Adrenal gland (tissue), 12 donors: ENCODE data around the gene ALDH8A1. TPM values are rescaled to one million over a fixed set of nuclear protein-coding genes. Genes with fewer than 3 reads are reported as not detected.

Source experiments
- DNase-seq, 7 donors: peaks; one replicate each; pipeline ENCODE4 v3.0.0-alpha.2; 2019 to 2020
- H3K27ac ChIP-seq, 5 donors: fragments of 200-600 bp; sonication (generic) in 4 of 5; 1 replicate in 3 of 5; 2 replicates in 2 of 5; pipeline versions ENCODE4 v1.5.1 to v1.8.0; 2016 to 2020; ENCODE audit warnings: mild to moderate bottlenecking in 1 of 5
- H3K27me3 ChIP-seq: fragments of 200-600 bp; 2 replicates; pipeline ENCODE4 v1.8.0; 2021
- H3K36me3 ChIP-seq, 2 donors: fragments of 200-600 bp; replicated peaks in 1 of 2; 1 replicate in 1 of 2; 2 replicates in 1 of 2; pipeline versions ENCODE4 v1.5.1 to v1.8.0; 2018 to 2022
- H3K4me1 ChIP-seq, 2 donors: fragments of 200-600 bp; replicated peaks in 1 of 2; 1 replicate in 1 of 2; 2 replicates in 1 of 2; pipeline versions ENCODE4 v1.5.1 to v1.8.0; 2018 to 2021
- H3K4me3 ChIP-seq, 4 donors: fragments of 200-600 bp; sonication (generic) in 3 of 4; one replicate each; pipeline ENCODE4 v1.5.1; 2016 to 2018
- H3K9me3 ChIP-seq, 3 donors: fragments of 200-600 bp; sonication (generic) in 1 of 3; replicated peaks in 1 of 3; 1 replicate in 2 of 3; 2 replicates in 1 of 3; pipeline versions ENCODE4 v1.5.1 to v1.8.0; 2016 to 2021
- POLR2A ChIP-seq, 2 donors: fragments of 450-650 bp; IDR thresholded peaks; one replicate each; pipeline ENCODE4 v1.6.1; 2017; ENCODE audit warnings: antibody characterized with exemption in 2 of 2, mild to moderate bottlenecking in 2 of 2, moderate library complexity in 1 of 2
- WGBS, 4 donors: extraction: QIAGEN DNeasy Blood & Tissue Kit in 2 of 4; methylation state at CpG; one replicate each; pipeline versions ENCODE4 v1.1.5 to v1.1.7; 2013 to 2017; 5-methylcytosine and 5-hydroxymethylcytosine counted together
- intact Hi-C, 2 donors: fragments of 100-400 bp; cut with DNase I; formaldehyde crosslinking; loops; one replicate each; pipeline versions ENCODE4 v1.14.1 to v1.15.0; 2022 to 2023
- polyA plus RNA-seq, 3 donors: library from polyadenylated mRNA; stranded (reverse); fragments of 200-250 nt in 2 of 3; fragments of 350-450 nt in 1 of 3; fragmentation: Illumina TruSeq in 1 of 3; extraction: RNeasy Lipid Tissue Mini Kit (QIAGEN cat#74804) in 1 of 3; gene quantifications; one replicate each; pipeline ENCODE4 v1.2.3, GENCODE V29; 2013 to 2014
- total RNA-seq, 9 donors: library from RNA; depleted of rRNA in 4 of 9; stranded (reverse); fragments of >200 nt in 4 of 9; fragments of 120-200 nt in 1 of 9; fragmentation: NEBNext Ultra II Directional in 1 of 9; extraction: Animal tissue kit (Norgen Biotek cat#: 25700) in 1 of 9; gene quantifications; one replicate each; pipeline versions ENCODE4 v1.1.0 to v1.2.4, GENCODE V29; 2013 to 2023
- TF ChIP-seq, protein P1 (sequence below), 6 experiments: fragments of 450-650 bp in 4 of 6; fragments of 200-600 bp in 2 of 6; sonication (generic) in 1 of 6; IDR thresholded peaks; 1 replicate in 5 of 6; 2 replicates in 1 of 6; pipeline versions ENCODE4 v1.5.1 to v1.8.0; 2016 to 2021; ENCODE audit warnings: antibody characterized with exemption in 6 of 6, mild to moderate bottlenecking in 2 of 6, moderate library complexity in 1 of 6
- donor health status: healthy with polysubstance abuse.
- donor health status: Bipolar disorder and iron deficiency.
- donor health status: DM: yes; HTN: yes; CAD: no.
- donor health status: DM: no; HTN: no; CAD: no.
- donor health status: DM: no; HTN: no; CAD: no.
- donor health status: DM: yes; HTN: yes; CAD: no.

The ALDH8A1 gene
- total and polyA plus RNA-seq, 12 donors = 0.24 to 4.5 (median 0.94) TPM

GRCh38 chr6:134979142-134979541 is 29.2 kb upstream of the ALDH8A1 start:
- Histone ChIP-seq H3K4me3 (no peak overlapping the region), H3K4me1 (peaks cover 0 to 6% of the 10 kb centered on the region in 2 donors), H3K9me3 (no peaks in the 10 kb centered on the region), H3K27ac (no peak overlapping the region), H3K36me3 (peaks cover 0 to 4% of the 10 kb centered on the region in 2 donors), H3K27me3 (no peaks in the 10 kb centered on the region)
- intact Hi-C loops = no loop called here
- 89 to 97% (median 95%) methylated on average over 6 of the region's 6 CpGs for WGBS, 4 donors
- DNase-seq = no peak
- TF ChIP-seq POLR2A (IDR thresholded peaks at IDR 0.05) = no peak
- TF ChIP-seq, protein P1, sequence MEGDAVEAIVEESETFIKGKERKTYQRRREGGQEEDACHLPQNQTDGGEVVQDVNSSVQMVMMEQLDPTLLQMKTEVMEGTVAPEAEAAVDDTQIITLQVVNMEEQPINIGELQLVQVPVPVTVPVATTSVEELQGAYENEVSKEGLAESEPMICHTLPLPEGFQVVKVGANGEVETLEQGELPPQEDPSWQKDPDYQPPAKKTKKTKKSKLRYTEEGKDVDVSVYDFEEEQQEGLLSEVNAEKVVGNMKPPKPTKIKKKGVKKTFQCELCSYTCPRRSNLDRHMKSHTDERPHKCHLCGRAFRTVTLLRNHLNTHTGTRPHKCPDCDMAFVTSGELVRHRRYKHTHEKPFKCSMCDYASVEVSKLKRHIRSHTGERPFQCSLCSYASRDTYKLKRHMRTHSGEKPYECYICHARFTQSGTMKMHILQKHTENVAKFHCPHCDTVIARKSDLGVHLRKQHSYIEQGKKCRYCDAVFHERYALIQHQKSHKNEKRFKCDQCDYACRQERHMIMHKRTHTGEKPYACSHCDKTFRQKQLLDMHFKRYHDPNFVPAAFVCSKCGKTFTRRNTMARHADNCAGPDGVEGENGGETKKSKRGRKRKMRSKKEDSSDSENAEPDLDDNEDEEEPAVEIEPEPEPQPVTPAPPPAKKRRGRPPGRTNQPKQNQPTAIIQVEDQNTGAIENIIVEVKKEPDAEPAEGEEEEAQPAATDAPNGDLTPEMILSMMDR (IDR thresholded peaks at IDR 0.05) = no peak

DNA sequence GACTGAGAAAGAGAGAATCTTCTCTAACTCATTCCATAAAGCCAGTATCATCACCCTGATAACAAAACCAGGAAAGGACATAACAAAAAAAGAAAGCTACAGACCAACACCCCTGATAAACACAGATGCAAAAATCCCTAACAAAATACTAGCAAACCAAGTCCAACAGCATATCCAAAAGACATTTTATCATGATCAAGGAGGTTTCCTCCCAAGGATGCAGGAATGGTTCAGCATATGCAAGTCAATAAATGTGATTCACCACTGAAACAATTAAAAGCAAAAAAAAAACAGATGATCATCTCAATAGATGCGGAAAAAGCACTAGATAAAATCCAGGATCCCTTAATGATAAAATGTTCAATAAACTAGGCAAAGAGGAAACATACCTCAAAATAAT is 24.5 kb upstream of the ALDH8A1 start:
- no peaks in the 10 kb centered on the region for H3K27me3 ChIP-seq
- intact Hi-C loops = no loop called here
- H3K36me3 ChIP-seq = peaks cover 0 to 4% of the 10 kb centered on the region in 2 donors
- no peak overlapping the region for H3K4me3 ChIP-seq
- no peaks in the 10 kb centered on the region for H3K4me1 ChIP-seq
- TF ChIP-seq, protein P1 (IDR thresholded peaks at IDR 0.05) = no peak
- no peak for TF ChIP-seq POLR2A (IDR thresholded peaks at IDR 0.05)
- no peaks in the 10 kb centered on the region for H3K9me3 ChIP-seq
- no peak for DNase-seq
- WGBS, 4 donors = 95 to 99% (median 97%) methylated on average over 1 of the region's 1 CpG
- H3K27ac ChIP-seq = no peak overlapping the region

GRCh38 chr6:134967711-134968110 is 17.8 kb upstream of the ALDH8A1 start:
- DNase-seq = no peak
- H3K36me3 ChIP-seq = peaks cover 0 to 11% of the 10 kb centered on the region in 2 donors
- TF ChIP-seq, protein P1 (IDR thresholded peaks at IDR 0.05) = no peak
- no peak for TF ChIP-seq POLR2A (IDR thresholded peaks at IDR 0.05)

DNA sequence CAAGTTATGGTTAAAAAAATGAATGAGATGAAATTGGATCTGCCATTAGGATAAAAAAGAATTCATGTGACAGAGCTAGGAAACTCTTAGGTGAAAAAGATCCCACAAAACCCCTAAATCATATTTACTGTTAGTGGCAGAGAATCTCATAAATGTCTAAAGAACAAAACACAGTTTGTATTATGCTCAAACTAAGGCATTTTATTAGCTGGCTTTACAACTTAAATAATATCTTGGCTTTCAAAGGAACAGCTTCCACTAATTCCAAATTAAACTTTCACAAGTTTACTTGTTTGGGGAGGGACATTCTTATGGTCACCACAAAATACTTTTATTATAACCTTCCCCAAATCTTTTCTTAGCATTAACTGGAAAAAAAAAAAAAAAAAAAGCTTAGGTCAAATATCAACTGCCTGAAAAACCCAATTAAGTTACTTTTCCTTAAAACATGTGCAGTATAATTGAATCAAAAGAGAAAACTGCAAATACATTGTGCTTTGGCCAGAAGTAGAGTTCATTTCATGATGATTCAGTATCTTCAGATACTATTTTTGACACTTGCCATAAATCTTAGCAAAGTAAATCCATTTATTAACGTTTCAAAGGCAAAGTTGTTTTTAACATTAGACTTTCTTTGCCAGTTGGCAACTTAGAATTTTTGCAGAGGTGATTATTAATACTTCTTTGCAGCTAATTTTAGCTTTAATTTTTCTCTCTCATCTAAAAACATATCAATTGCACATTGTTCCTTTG is 14.7 kb upstream of the ALDH8A1 start:
- TF ChIP-seq, protein P1 (IDR thresholded peaks at IDR 0.05) = no peak
- no peak for TF ChIP-seq POLR2A (IDR thresholded peaks at IDR 0.05)
- no peak overlapping the region for H3K27ac ChIP-seq
- no peak for DNase-seq
- no peaks in the 10 kb centered on the region for H3K9me3 ChIP-seq
- no peak overlapping the region for H3K4me3 ChIP-seq
- H3K36me3 ChIP-seq = peaks cover 0 to 11% of the 10 kb centered on the region in 2 donors
- H3K4me1 ChIP-seq = peaks cover 0 to 11% of the 10 kb centered on the region in 2 donors
- WGBS, 4 donors = 22 to 39% (median 27%) methylated on average over 1 of the region's 1 CpG
- H3K27me3 ChIP-seq = no peaks in the 10 kb centered on the region
- intact Hi-C loops = no loop called here

More at GRCh38 chr6:134967711-134968110, 17.8 kb upstream of the ALDH8A1 start:
- 76 to 100% (median 97%) methylated on average over 1 of the region's 1 CpG for WGBS, 4 donors
- Histone ChIP-seq H3K9me3 (no peaks in the 10 kb centered on the region), H3K27ac (no peak overlapping the region), H3K27me3 (no peaks in the 10 kb centered on the region), H3K4me3 (no peak overlapping the region), H3K4me1 (peaks cover 0 to 11% of the 10 kb centered on the region in 2 donors)
- intact Hi-C loops = no loop called here
